ENCODE results near the gene ZNF362. TPM values are rescaled to one million over a fixed set of nuclear protein-coding genes. Genes with fewer than 3 reads are reported as not detected.
A peak's percentile ranks its signal among the peaks of the same experiment; 100 is the strongest.
"Not testable (repeated sequence)": the region's sequence is repeated elsewhere in the genome, so short reads cannot be mapped to it uniquely, and the experiment has no call there.

ZNF362 gene
- total RNA-seq, 1 donor from 2014 or later, result 85.0 TPM

- no peaks in the 10 kb centered on the region for H3K27me3 Mint-ChIP-seq (ENCODE audit: low read depth)
- no peaks in the 10 kb centered on the region for H3K9me3 Mint-ChIP-seq (ENCODE audit: low read depth)
- H3K36me3 Mint-ChIP-seq (ENCODE audit: low read depth), result peaks cover 5% of the 10 kb centered on the region
- TF ChIP-seq, protein P1, sequence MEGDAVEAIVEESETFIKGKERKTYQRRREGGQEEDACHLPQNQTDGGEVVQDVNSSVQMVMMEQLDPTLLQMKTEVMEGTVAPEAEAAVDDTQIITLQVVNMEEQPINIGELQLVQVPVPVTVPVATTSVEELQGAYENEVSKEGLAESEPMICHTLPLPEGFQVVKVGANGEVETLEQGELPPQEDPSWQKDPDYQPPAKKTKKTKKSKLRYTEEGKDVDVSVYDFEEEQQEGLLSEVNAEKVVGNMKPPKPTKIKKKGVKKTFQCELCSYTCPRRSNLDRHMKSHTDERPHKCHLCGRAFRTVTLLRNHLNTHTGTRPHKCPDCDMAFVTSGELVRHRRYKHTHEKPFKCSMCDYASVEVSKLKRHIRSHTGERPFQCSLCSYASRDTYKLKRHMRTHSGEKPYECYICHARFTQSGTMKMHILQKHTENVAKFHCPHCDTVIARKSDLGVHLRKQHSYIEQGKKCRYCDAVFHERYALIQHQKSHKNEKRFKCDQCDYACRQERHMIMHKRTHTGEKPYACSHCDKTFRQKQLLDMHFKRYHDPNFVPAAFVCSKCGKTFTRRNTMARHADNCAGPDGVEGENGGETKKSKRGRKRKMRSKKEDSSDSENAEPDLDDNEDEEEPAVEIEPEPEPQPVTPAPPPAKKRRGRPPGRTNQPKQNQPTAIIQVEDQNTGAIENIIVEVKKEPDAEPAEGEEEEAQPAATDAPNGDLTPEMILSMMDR (IDR thresholded peaks at IDR 0.05), result no peak
- H3K4me1 Mint-ChIP-seq (ENCODE audit: low read depth), result peaks cover 26% of the 10 kb centered on the region
- no peak overlapping the region for H3K4me3 Mint-ChIP-seq (ENCODE audit: unreplicated experiment)
- no peak overlapping the region for H3K27ac Mint-ChIP-seq (ENCODE audit: unreplicated experiment)
- no peak for DNase-seq (ENCODE audit: low spot score)
Measured at GRCh38 chr1:33302325-33302724, 46.0 kb downstream of the ZNF362 start.

GRCh38 chr1:33305016-33305415 is 48.7 kb downstream of the ZNF362 start:
- Mint-ChIP-seq H3K27ac (ENCODE audit: unreplicated experiment) (no peak overlapping the region), H3K4me1 (ENCODE audit: low read depth) (peaks cover 18% of the 10 kb centered on the region), H3K9me3 (ENCODE audit: low read depth) (no peaks in the 10 kb centered on the region), H3K36me3 (ENCODE audit: low read depth) (peaks cover 2% of the 10 kb centered on the region), H3K4me3 (ENCODE audit: unreplicated experiment) (no peak overlapping the region), H3K27me3 (ENCODE audit: low read depth) (no peaks in the 10 kb centered on the region)
- TF ChIP-seq, protein P1 (IDR thresholded peaks at IDR 0.05), result no peak
- no peak for DNase-seq (ENCODE audit: low spot score)

DNA sequence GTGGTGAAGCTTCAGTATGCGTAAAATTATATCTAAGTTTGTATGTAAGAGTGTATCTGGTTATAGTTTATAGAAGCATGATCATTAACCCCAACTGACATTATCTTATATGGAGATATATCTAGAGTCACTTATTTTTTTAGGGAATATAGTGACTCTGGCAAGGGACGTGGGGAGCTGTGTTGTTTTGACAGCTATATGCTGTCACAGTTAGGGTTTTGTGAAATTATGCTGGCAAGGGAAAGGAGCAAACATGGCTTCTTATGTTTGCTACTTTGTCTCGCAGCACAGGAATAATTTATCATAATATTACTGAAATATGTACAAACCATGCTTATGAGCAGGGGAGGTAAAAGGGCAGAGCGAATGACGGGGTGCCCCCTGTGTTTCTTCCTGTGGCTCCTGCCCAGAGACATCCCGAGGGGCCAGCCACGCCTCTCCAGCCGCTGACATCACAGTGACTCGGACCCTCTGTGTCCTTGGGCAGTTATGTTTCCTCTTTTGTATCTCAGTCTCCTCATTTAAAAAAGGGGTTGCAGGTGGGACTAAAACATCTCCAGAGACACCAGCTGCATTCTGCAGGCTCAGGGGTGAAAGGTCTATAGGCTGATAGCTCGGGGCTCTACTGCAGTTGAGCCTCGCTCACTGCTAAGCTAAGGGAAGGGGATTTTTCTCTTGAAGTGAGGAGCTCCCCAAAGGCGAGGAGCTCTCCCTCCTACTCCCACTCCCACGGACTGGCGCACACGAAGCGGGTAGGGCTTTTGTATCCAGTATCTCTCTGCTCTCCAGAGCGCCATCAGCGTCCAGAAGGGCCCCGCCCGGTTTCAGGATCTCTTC is 49.7 kb downstream of the ZNF362 start:
- Mint-ChIP-seq H3K27me3 (ENCODE audit: low read depth) (no peaks in the 10 kb centered on the region), H3K36me3 (ENCODE audit: low read depth) (peaks cover 2% of the 10 kb centered on the region), H3K9me3 (ENCODE audit: low read depth) (no peaks in the 10 kb centered on the region), H3K27ac (ENCODE audit: unreplicated experiment) (no peak overlapping the region), H3K4me1 (ENCODE audit: low read depth) (peaks cover 8% of the 10 kb centered on the region), H3K4me3 (ENCODE audit: unreplicated experiment) (no peak overlapping the region)
- TF ChIP-seq, protein P1 (IDR thresholded peaks at IDR 0.05), result no peak
- no peak for DNase-seq (ENCODE audit: low spot score)

DNA sequence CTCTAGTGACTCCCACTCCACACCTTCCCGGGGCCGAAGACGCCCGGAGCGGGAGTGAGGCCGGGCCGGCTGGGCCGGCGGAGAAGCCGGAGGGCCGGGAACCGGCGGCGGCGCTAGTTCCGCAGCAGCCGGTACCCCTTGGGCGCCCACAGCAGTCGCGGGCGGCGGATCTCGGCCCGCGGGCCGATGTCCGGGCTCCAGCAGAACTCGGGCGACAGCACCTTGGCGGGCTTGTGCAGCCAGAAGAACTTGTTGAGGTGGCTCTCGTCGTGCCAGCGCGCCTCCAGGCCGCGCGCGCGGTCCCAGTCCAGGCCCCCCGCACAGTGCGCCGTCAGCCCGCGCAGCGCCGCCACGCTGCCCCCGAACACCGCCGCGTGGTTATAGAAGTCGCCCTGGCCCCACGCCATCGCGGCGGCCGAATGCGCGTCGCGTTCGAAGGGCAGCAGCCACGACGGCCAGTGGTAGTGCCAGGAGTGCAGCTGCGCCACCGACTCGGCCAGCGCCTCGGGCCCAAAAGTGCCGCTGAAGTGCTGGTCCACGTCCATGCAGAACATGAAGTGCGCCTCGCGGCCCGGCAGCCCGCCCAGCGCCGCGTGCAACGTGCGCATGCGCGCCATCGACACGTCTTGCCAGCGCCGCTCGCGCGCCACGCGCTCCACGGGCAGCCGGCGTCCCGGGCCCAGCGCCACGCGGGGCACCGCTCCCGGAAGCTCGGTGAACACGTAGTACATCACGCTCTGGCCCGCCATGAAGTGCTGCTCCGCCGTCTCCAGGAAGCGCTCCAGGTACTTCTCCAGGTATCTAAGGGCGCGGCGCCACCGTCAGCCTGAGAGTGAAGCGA is 50.6 kb downstream of the ZNF362 start:
- DNase-seq (ENCODE audit: low spot score), result no peak
- Mint-ChIP-seq H3K36me3 (ENCODE audit: low read depth) (peaks cover 5% of the 10 kb centered on the region), H3K27me3 (ENCODE audit: low read depth) (no peaks in the 10 kb centered on the region), H3K27ac (ENCODE audit: unreplicated experiment) (no peak overlapping the region), H3K4me1 (ENCODE audit: low read depth) (peaks cover 7% of the 10 kb centered on the region), H3K9me3 (ENCODE audit: low read depth) (no peaks in the 10 kb centered on the region), H3K4me3 (ENCODE audit: unreplicated experiment) (no peak overlapping the region)
- TF ChIP-seq, protein P1 (IDR thresholded peaks at IDR 0.05), result no peak

GRCh38 chr1:33307494-33307864 is 51.2 kb downstream of the ZNF362 start:
- Mint-ChIP-seq H3K4me1 (ENCODE audit: low read depth) (peaks cover 7% of the 10 kb centered on the region), H3K9me3 (ENCODE audit: low read depth) (no peaks in the 10 kb centered on the region), H3K36me3 (ENCODE audit: low read depth) (peaks cover 4% of the 10 kb centered on the region), H3K4me3 (ENCODE audit: unreplicated experiment) (no peak overlapping the region), H3K27me3 (ENCODE audit: low read depth) (no peaks in the 10 kb centered on the region), H3K27ac (ENCODE audit: unreplicated experiment) (no peak overlapping the region)
- no peak for DNase-seq (ENCODE audit: low spot score)
- TF ChIP-seq, protein P1 (IDR thresholded peaks at IDR 0.05), result no peak

GRCh38 chr1:33309351-33309750 is 53.1 kb downstream of the ZNF362 start:
- H3K4me1 Mint-ChIP-seq (ENCODE audit: low read depth); H3K27me3 Mint-ChIP-seq (ENCODE audit: low read depth); H3K4me3 Mint-ChIP-seq (ENCODE audit: unreplicated experiment): not testable (repeated sequence)

More at GRCh38 chr1:33309351-33309750, 53.1 kb downstream of the ZNF362 start:
- H3K36me3 Mint-ChIP-seq (ENCODE audit: low read depth); H3K27ac Mint-ChIP-seq (ENCODE audit: unreplicated experiment); H3K9me3 Mint-ChIP-seq (ENCODE audit: low read depth): not testable (repeated sequence)
- peak; percentile 82 for DNase-seq (ENCODE audit: low spot score)
